Uterus (tissue), 4 donors: ENCODE measurements around the gene TBC1D1. TPM values are rescaled to one million over a fixed set of nuclear protein-coding genes. Genes with fewer than 3 reads are reported as not detected.

ENCODE experiments used
- DNase-seq, 2 donors: peaks; one replicate each; pipeline ENCODE4 v3.0.0-alpha.2; 2019 to 2020
- H3K27ac ChIP-seq, 2 donors: fragments of 200-600 bp; sonication (generic); 1 replicate in 1 of 2; 2 replicates in 1 of 2; pipeline ENCODE4 v1.5.1; 2016 to 2018
- H3K27me3 ChIP-seq, 2 donors: fragments of 200-600 bp; sonication (generic); one replicate each; pipeline ENCODE4 v1.5.1; 2018 to 2019; ENCODE audit warnings: control low read depth in 1 of 2
- H3K36me3 ChIP-seq, 2 donors: fragments of 200-600 bp; sonication (generic); one replicate each; pipeline ENCODE4 v1.5.1; 2019; ENCODE audit warnings: control low read depth in 1 of 2
- H3K4me1 ChIP-seq, 2 donors: fragments of 200-600 bp; sonication (generic); one replicate each; pipeline ENCODE4 v1.5.1; 2018 to 2019; ENCODE audit warnings: control low read depth in 1 of 2
- H3K4me3 ChIP-seq, 2 donors: fragments of 200-600 bp; sonication (generic); 1 replicate in 1 of 2; 2 replicates in 1 of 2; pipeline ENCODE4 v1.5.1; 2018 to 2019; ENCODE audit warnings: mild to moderate bottlenecking in 1 of 2
- H3K9me3 ChIP-seq, 2 donors: fragments of 200-600 bp; sonication (generic); one replicate each; pipeline ENCODE4 v1.5.1; 2019; ENCODE audit warnings: control low read depth in 1 of 2
- CTCF ChIP-seq, 4 experiments: fragments of 200-600 bp in 2 of 4; fragments of 450-650 bp in 2 of 4; sonication (generic) in 2 of 4; IDR thresholded peaks; one replicate each; pipeline ENCODE4 v1.5.1; 2016 to 2019; ENCODE audit warnings: antibody characterized with exemption in 4 of 4, mild to moderate bottlenecking in 2 of 4, moderate library complexity in 1 of 4
- POLR2A ChIP-seq, 2 donors: fragments of 450-650 bp; IDR thresholded peaks; one replicate each; pipeline ENCODE4 v1.6.1; 2016; ENCODE audit warnings: antibody characterized with exemption in 2 of 2, mild to moderate bottlenecking in 1 of 2, moderate library complexity in 1 of 2
- intact Hi-C: fragments of 100-400 bp; cut with DNase I; formaldehyde crosslinking; loops from one replicate; pipeline ENCODE4 v1.15.1; 2023; ENCODE audit warnings: low total_unique reads
- total RNA-seq, 4 donors: library from RNA; depleted of rRNA in 3 of 4; stranded (reverse); fragments of >200 nt in 3 of 4; gene quantifications; one replicate each; pipeline versions ENCODE4 v1.1.0 to v1.2.4, GENCODE V29; 2014 to 2023
- donor health status: DM: yes; HTN: yes; CAD: no.

TBC1D1 gene
- total RNA-seq, 4 donors from 2014 or later = 172 to 402 (median 236) TPM

- no peaks in the 10 kb centered on the region for H3K36me3 ChIP-seq
- DNase-seq = no peak
- no peak for TF ChIP-seq POLR2A (IDR thresholded peaks at IDR 0.05)
- TF ChIP-seq CTCF (IDR thresholded peaks at IDR 0.05) = no peak
- no peak overlapping the region for H3K4me3 ChIP-seq
- intact Hi-C loops = no loop called here
- peaks cover 0 to 5% of the 10 kb centered on the region in 2 donors for H3K4me1 ChIP-seq
- peak overlapping the region; percentile 57 to 68 for H3K27ac ChIP-seq
- H3K9me3 ChIP-seq = no peaks in the 10 kb centered on the region
- no peaks in the 10 kb centered on the region for H3K27me3 ChIP-seq
Measured at GRCh38 chr4:38177035-38177546, 286.2 kb downstream of the TBC1D1 start.

GRCh38 chr4:38177641-38178391 lies 286.9 kb downstream of the TBC1D1 start:
- no peaks in the 10 kb centered on the region for H3K27me3 ChIP-seq
- H3K4me1 ChIP-seq = peaks cover 0 to 5% of the 10 kb centered on the region in 2 donors
- no peaks in the 10 kb centered on the region for H3K9me3 ChIP-seq
- H3K27ac ChIP-seq = peak overlapping the region; percentile 57 to 68
- TF ChIP-seq CTCF (IDR thresholded peaks at IDR 0.05) (no peak), POLR2A (IDR thresholded peaks at IDR 0.05) (no peak)
- no peaks in the 10 kb centered on the region for H3K36me3 ChIP-seq
- peak; percentile 72 to 78 for DNase-seq
- no peak overlapping the region for H3K4me3 ChIP-seq
- intact Hi-C loops = no loop called here

GRCh38 chr4:38178392-38178995 lies 287.6 kb downstream of the TBC1D1 start:
- intact Hi-C loops = no loop called here
- no peak for DNase-seq
- peak overlapping the region; percentile 57 to 68 for H3K27ac ChIP-seq
- no peaks in the 10 kb centered on the region for H3K27me3 ChIP-seq
- peaks cover 0 to 5% of the 10 kb centered on the region in 2 donors for H3K4me1 ChIP-seq
- TF ChIP-seq POLR2A (IDR thresholded peaks at IDR 0.05) (no peak), CTCF (IDR thresholded peaks at IDR 0.05) (no peak)
- H3K4me3 ChIP-seq = no peak overlapping the region
- H3K36me3 ChIP-seq = no peaks in the 10 kb centered on the region
- no peaks in the 10 kb centered on the region for H3K9me3 ChIP-seq

GRCh38 chr4:38179690-38180377 lies 288.9 kb downstream of the TBC1D1 start:
- intact Hi-C loops = loop anchor here (10.0 kb wide), 1 partner anchor 495 kb away; no protein-coding TSS in a partner anchor
- Histone ChIP-seq H3K27me3 (no peaks in the 10 kb centered on the region), H3K9me3 (no peaks in the 10 kb centered on the region), H3K27ac (peak overlapping the region in 1 of 2 donors; percentile 31), H3K36me3 (no peaks in the 10 kb centered on the region), H3K4me1 (peaks cover 0 to 5% of the 10 kb centered on the region in 2 donors), H3K4me3 (no peak overlapping the region)
- TF ChIP-seq POLR2A (IDR thresholded peaks at IDR 0.05) (no peak), CTCF (IDR thresholded peaks at IDR 0.05) (peak; percentile 82 to 87 (median 85))
- DNase-seq = peak; percentile 66 to 74
